GM12873 (cell line): Measurements from ENCODE around the gene SMS.

Experiments used
- CTCF ChIP-seq: IDR thresholded peaks from 2 replicates; pipeline ENCODE4 v1.5.1; 2012; ENCODE audit warnings: low read depth, mild to moderate bottlenecking, moderate library complexity, low read length, control low read depth; ENCODE audit not compliant: insufficient read depth; ENCODE audit errors: missing control alignments

Gene SMS

DNA sequence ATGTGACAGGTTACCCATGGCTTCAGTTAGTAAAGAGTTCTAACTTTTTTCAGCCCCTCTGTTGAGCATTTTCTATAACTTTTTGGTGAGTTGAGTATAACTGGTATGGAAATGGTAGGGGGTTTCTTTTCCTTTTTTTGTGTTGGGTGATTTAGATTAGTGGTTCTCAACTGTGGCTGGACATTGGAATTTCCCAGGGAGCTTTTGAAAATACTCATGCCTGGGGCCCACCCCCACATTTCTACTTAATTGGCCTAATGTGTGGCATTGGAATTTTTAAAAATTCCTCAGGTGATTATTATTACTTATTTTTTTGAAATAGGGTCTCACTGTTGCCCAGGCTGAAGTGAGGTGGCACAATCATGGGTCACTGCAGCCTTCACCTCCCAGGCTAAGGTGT, 21.9 kb downstream of the SMS start:
- TF ChIP-seq CTCF: no peak

DNA sequence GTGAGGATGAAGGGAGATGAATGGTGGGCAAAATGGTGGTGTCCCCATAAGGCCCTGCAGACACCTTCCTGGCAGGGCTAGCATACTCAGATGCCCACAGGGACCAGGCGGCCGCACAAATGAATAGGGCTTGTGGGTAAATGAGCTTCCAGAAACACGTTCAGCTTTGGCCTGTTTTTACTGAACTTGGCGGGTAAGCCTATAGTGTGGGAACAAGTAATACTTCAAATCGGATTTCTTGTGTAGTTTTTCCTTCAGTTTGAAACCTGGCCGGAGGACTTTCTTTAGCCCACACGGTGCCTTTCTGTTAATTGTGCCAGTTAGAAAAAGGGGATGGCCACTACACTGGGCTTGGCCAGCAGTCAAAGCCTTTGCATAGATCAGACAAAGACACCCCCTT, 22.8 kb downstream of the SMS start:
- TF ChIP-seq CTCF: no peak

DNA sequence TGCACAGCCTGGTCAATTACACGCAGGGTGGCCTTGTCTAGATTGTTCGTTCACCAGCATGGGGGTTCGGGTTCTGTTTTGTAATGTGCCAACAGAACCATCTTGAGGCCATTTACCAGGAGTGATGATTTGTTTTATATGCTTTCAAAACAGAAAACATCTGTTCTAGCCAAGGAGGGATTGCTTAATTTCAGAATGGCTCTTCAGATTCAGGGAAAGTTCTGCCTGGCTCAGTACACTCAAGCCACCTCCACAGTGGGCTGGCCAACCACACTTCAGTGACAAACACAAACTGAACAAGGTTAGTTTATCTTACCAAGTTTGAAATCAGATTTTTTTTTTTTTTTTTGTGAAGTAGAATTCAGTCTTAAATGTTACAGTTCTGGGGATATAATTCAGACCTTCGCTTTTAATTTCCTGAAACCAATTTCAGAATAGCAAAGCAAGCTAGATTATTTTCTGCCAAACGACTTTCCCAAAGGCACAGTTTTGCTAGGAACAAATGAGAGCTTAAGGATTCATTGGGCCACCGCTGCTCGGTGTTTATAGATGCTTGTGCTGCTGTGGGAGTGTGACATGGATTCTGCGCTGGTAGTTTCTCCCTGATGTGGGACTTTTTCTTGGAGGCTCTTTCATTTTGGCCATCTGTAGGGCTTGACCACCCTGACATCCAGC, 23.4 kb downstream of the SMS start:
- no peak for TF ChIP-seq CTCF

DNA sequence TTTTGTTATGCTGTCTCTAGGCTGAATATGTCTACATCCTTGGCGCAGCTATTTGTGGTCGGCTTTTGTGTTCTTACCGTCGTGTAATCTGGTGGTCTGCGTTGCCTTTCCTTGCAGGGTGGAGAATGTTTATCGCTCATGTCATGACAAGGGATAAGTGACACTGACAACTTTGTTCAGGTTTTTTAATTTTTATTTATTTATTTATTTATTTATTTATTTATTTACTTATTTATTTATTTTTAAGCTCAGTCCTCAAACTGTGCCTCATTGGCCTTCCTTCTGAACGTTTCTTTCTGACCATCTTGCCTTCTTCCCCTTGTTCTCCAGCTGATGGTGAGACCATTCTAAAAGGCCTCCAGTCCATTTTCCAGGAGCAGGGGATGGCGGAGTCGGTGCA, 26.4 kb downstream of the SMS start:
- no peak for TF ChIP-seq CTCF

- TF ChIP-seq CTCF: no peak
Measured at GRCh38 chrX:21968333-21968732, 27.8 kb downstream of the SMS start.

- no peak for TF ChIP-seq CTCF
Measured at GRCh38 chrX:21970326-21970725, 29.8 kb downstream of the SMS start.

DNA sequence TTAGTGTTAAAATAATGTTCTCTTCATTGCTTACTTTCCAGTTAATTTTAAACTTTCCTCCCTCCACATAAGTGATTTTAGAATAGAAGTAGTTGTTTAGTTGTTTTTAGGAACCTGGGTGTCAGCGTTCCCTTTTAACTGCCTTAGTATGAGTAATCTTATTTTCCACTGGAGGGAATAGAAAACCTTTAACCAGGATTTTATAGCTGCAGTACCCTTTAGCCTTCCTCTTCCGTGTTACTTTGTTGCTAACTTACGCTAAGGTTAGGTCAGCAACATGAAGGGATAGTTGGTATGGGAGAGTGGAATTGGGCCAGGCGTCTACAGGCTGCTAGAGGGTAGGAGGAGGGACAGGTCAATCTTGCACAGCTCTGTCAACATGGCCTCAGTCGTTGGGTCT, 31.5 kb downstream of the SMS start:
- TF ChIP-seq CTCF: no peak
